Transverse colon (tissue), 4 donors: ENCODE measurements around the gene TFAM. TPM values are rescaled to one million over a fixed set of nuclear protein-coding genes. Genes with fewer than 3 reads are reported as not detected.

Source experiments
- DNase-seq: peaks from one replicate; pipeline ENCODE4 v3.0.0-alpha.2; 2019
- H3K27ac ChIP-seq, 4 donors: fragments of 200-600 bp; sonication (generic); 2 replicates each; pipeline ENCODE4 v1.5.1; 2016 to 2018; ENCODE audit warnings: inconsistent platforms in 4 of 4
- H3K27me3 ChIP-seq: fragments of 200-600 bp; sonication (generic); 2 replicates; pipeline ENCODE4 v1.5.1; 2017; ENCODE audit warnings: inconsistent platforms
- H3K36me3 ChIP-seq, 4 donors: fragments of 200-600 bp; sonication (generic); 2 replicates each; pipeline ENCODE4 v1.5.1; 2017 to 2019; ENCODE audit warnings: inconsistent platforms in 4 of 4
- H3K4me1 ChIP-seq, 4 donors: fragments of 200-600 bp; sonication (generic); 2 replicates each; pipeline ENCODE4 v1.5.1; 2017 to 2020; ENCODE audit warnings: inconsistent platforms in 4 of 4
- H3K4me3 ChIP-seq, 4 donors: fragments of 200-600 bp; sonication (generic); 1 replicate in 1 of 4; 2 replicates in 3 of 4; pipeline versions ENCODE4 v1.5.1 to v1.6.1; 2017 to 2019; ENCODE audit warnings: inconsistent platforms in 4 of 4
- H3K9me3 ChIP-seq, 2 donors: fragments of 200-600 bp; sonication (generic); 2 replicates each; pipeline ENCODE4 v1.5.1; 2017 to 2019; ENCODE audit warnings: inconsistent platforms in 2 of 2
- CTCF ChIP-seq, 5 experiments: fragments of 200-600 bp in 3 of 5; fragments of 450-650 bp in 2 of 5; sonication (generic) in 3 of 5; IDR thresholded peaks; 1 replicate in 2 of 5; 2 replicates in 3 of 5; pipeline ENCODE4 v1.5.1; 2016 to 2017; ENCODE audit warnings: antibody characterized with exemption in 5 of 5, inconsistent platforms in 3 of 5, mild to moderate bottlenecking in 2 of 5, moderate library complexity in 1 of 5
- EP300 ChIP-seq: sonication (generic); formaldehyde crosslinking; IDR thresholded peaks from one replicate; pipeline ENCODE4 v1.6.1; 2017; ENCODE audit warnings: antibody characterized with exemption, low read depth
- POLR2A ChIP-seq: fragments of 450-650 bp; IDR thresholded peaks from one replicate; pipeline ENCODE4 v1.6.1; 2016; ENCODE audit warnings: antibody characterized with exemption, mild to moderate bottlenecking, moderate library complexity
- POLR2AphosphoS5 ChIP-seq, 3 donors: sonication (generic); formaldehyde crosslinking; IDR thresholded peaks; one replicate each; pipeline ENCODE4 v1.6.1; 2016; ENCODE audit warnings: antibody characterized with exemption in 3 of 3
- WGBS, 2 donors: methylation state at CpG; one replicate each; pipeline ENCODE4 v1.1.5; 2018; ENCODE audit warnings: low coverage in 1 of 2; 5-methylcytosine and 5-hydroxymethylcytosine counted together
- in situ Hi-C, 4 donors: fragments of 200-750 bp; cut with MboI; loops; one replicate each; pipeline versions ENCODE4 v1.15.0 to v1.15.1; 2017; ENCODE audit warnings: low sequenced_read_pairs in 3 of 4, low pct_ligation_motif_present in 1 of 4, low pct_unique_long_range_greater_than_20kb in 1 of 4
- intact Hi-C: fragments of 100-400 bp; cut with DNase I; formaldehyde crosslinking; loops from one replicate; pipeline ENCODE4 v1.15.1; 2023; ENCODE audit warnings: low total_unique reads
- total RNA-seq, 4 donors: library from RNA; depleted of rRNA; stranded (reverse); fragments of >200 nt; gene quantifications; one replicate each; pipeline ENCODE4 v1.1.0, GENCODE V29; 2016

Gene TFAM
- total RNA-seq, 4 donors from 2014 or later, result 2.2 to 35.2 (median 15.9) TPM

GRCh38 chr10:58396057-58396456, 10.8 kb downstream of the TFAM start:
- intact Hi-C loops, result no loop called here
- Histone ChIP-seq H3K27ac (no peak overlapping the region), H3K4me1 (no peaks in the 10 kb centered on the region), H3K27me3 (no peaks in the 10 kb centered on the region), H3K4me3 (no peak overlapping the region), H3K9me3 (no peaks in the 10 kb centered on the region), H3K36me3 (peaks cover 0 to 39% (median 18%) of the 10 kb centered on the region in 4 donors)
- DNase-seq, result no peak
- TF ChIP-seq EP300 (no peak), CTCF (IDR thresholded peaks at IDR 0.05) (no peak), POLR2A (no peak), POLR2AphosphoS5 (IDR thresholded peaks at IDR 0.05) (no peak)
- in situ Hi-C loops, result no loop called here

- Histone ChIP-seq H3K4me3 (no peak overlapping the region), H3K9me3 (no peaks in the 10 kb centered on the region), H3K27ac (no peak overlapping the region), H3K4me1 (no peaks in the 10 kb centered on the region), H3K27me3 (no peaks in the 10 kb centered on the region), H3K36me3 (peaks cover 0 to 36% (median 15%) of the 10 kb centered on the region in 4 donors)
- in situ Hi-C loops, result no loop called here
- DNase-seq, result no peak
- TF ChIP-seq EP300 (no peak), CTCF (IDR thresholded peaks at IDR 0.05) (no peak), POLR2A (no peak), POLR2AphosphoS5 (IDR thresholded peaks at IDR 0.05) (no peak)
- WGBS, 2 donors, result 100% methylated on average over 3 of the region's 3 CpGs
- intact Hi-C loops, result no loop called here
Measured at GRCh38 chr10:58397830-58398229, 12.6 kb downstream of the TFAM start.

- TF ChIP-seq POLR2AphosphoS5 (IDR thresholded peaks at IDR 0.05) (no peak), CTCF (IDR thresholded peaks at IDR 0.05) (no peak), EP300 (no peak), POLR2A (no peak)
- WGBS, 2 donors, result 71 to 85% methylated on average over 4 of the region's 4 CpGs
- no peaks in the 10 kb centered on the region for H3K4me1 ChIP-seq
- no peak overlapping the region for H3K27ac ChIP-seq
- no peak overlapping the region for H3K4me3 ChIP-seq
- peaks cover 0 to 23% (median 10%) of the 10 kb centered on the region in 4 donors for H3K36me3 ChIP-seq
- DNase-seq, result no peak
- no peaks in the 10 kb centered on the region for H3K9me3 ChIP-seq
- H3K27me3 ChIP-seq, result no peaks in the 10 kb centered on the region
- in situ Hi-C loops, result no loop called here
- intact Hi-C loops, result no loop called here
Measured at GRCh38 chr10:58399410-58399809, 14.2 kb downstream of the TFAM start.

- DNase-seq, result no peak
- no peaks in the 10 kb centered on the region for H3K4me1 ChIP-seq
- no peak overlapping the region for H3K4me3 ChIP-seq
- H3K27me3 ChIP-seq, result no peaks in the 10 kb centered on the region
- H3K9me3 ChIP-seq, result no peaks in the 10 kb centered on the region
- intact Hi-C loops (no loop called here), in situ Hi-C loops (no loop called here)
- TF ChIP-seq CTCF (IDR thresholded peaks at IDR 0.05) (no peak), POLR2AphosphoS5 (IDR thresholded peaks at IDR 0.05) (no peak), EP300 (no peak)
- H3K27ac ChIP-seq, result no peak overlapping the region
- WGBS, 2 donors, result 38 to 42% methylated on average over 1 of the region's 1 CpG
- peaks cover 0 to 11% (median 4%) of the 10 kb centered on the region in 4 donors for H3K36me3 ChIP-seq
Measured at GRCh38 chr10:58400609-58401008, 15.4 kb downstream of the TFAM start.
